ENCODE data around the gene PRR9. TPM values are rescaled to one million over a fixed set of nuclear protein-coding genes. Genes with fewer than 3 reads are reported as not detected.

Gene PRR9
- not detected for total RNA-seq
- polyA plus RNA-seq: not detected
- long read RNA-seq, donor 1: 0 reads
- long read RNA-seq, donor 2: 0 reads
- long read RNA-seq, donor 3: 0 reads
- long read RNA-seq, donor 4: 0 reads
- long read RNA-seq, donor 5: 0 reads
- long read RNA-seq, donor 6: 0 reads
- long read RNA-seq, donor 7: 0 reads
- long read RNA-seq, donor 8: 0 reads
- long read RNA-seq, donor 9: 0 reads
- long read RNA-seq, donor 10: 0 reads

GRCh38 chr1:153217212-153217611 is at the start of gene PRR9:
Gene PRR9 (plus strand): TSS chr1:153217584. CDS start chr1:153218145, 561 bp downstream.
- Histone ChIP-seq H3K9me3 (replicated peaks in 1 of 3) (no peaks in the 10 kb centered on the region), H3K36me3 (replicated peaks in 1 of 2) (no peaks in the 10 kb centered on the region), H3K27ac (no peak within 1 kb of the TSS), H3K4me3 (no peak within 1 kb of the TSS), H3K4me1 (replicated peaks in 1 of 2) (no peaks in the 10 kb centered on the region), H3K27me3 (no peaks in the 10 kb centered on the region)
- WGBS, 4 donors: 75 to 94% (median 88%) methylated on average over 3 of the region's 3 CpGs
- TF ChIP-seq CTCF (IDR thresholded peaks at IDR 0.05) (no peak), POLR2A (IDR thresholded peaks at IDR 0.05) (no peak)
- DNase-seq: no peak
- intact Hi-C loops (cut with DNase I): no loop called here

GRCh38 chr1:153168686-153169085 is 48.7 kb upstream of the PRR9 start:
- no peaks in the 10 kb centered on the region for H3K36me3 ChIP-seq (replicated peaks in 1 of 2)
- H3K4me1 ChIP-seq (replicated peaks in 1 of 2): no peaks in the 10 kb centered on the region
- WGBS, 4 donors: 64 to 81% (median 69%) methylated on average over 2 of the region's 2 CpGs
- DNase-seq: no peak
- H3K27ac ChIP-seq: no peak overlapping the region
- no peaks in the 10 kb centered on the region for H3K9me3 ChIP-seq (replicated peaks in 1 of 3)
- no peaks in the 10 kb centered on the region for H3K27me3 ChIP-seq
- intact Hi-C loops (cut with DNase I): no loop called here
- no peak overlapping the region for H3K4me3 ChIP-seq
- TF ChIP-seq POLR2A (IDR thresholded peaks at IDR 0.05) (no peak), CTCF (IDR thresholded peaks at IDR 0.05) (no peak)

- Histone ChIP-seq H3K9me3 (replicated peaks in 1 of 3) (no peaks in the 10 kb centered on the region), H3K27ac (no peak overlapping the region)
These were observed 42.8 kb upstream of the PRR9 start for GRCh38 chr1:153174624-153175023.

GRCh38 chr1:153178922-153179321 is 38.5 kb upstream of the PRR9 start:
- Histone ChIP-seq H3K36me3 (replicated peaks in 1 of 2) (no peaks in the 10 kb centered on the region), H3K27ac (no peak overlapping the region), H3K4me1 (replicated peaks in 1 of 2) (no peaks in the 10 kb centered on the region), H3K9me3 (replicated peaks in 1 of 3) (no peaks in the 10 kb centered on the region), H3K4me3 (no peak overlapping the region), H3K27me3 (no peaks in the 10 kb centered on the region)
- DNase-seq: no peak
- TF ChIP-seq CTCF (IDR thresholded peaks at IDR 0.05): no peak
- no peak for TF ChIP-seq POLR2A (IDR thresholded peaks at IDR 0.05)
- intact Hi-C loops (cut with DNase I): no loop called here

More at GRCh38 chr1:153174624-153175023, 42.8 kb upstream of the PRR9 start:
- no peaks in the 10 kb centered on the region for H3K36me3 ChIP-seq (replicated peaks in 1 of 2)
- TF ChIP-seq CTCF (IDR thresholded peaks at IDR 0.05) (no peak), POLR2A (IDR thresholded peaks at IDR 0.05) (no peak)
- H3K4me3 ChIP-seq: no peak overlapping the region
- intact Hi-C loops (cut with DNase I): no loop called here
- DNase-seq: no peak
- no peaks in the 10 kb centered on the region for H3K4me1 ChIP-seq (replicated peaks in 1 of 2)
- H3K27me3 ChIP-seq: no peaks in the 10 kb centered on the region
